Measurements from ENCODE around the gene NFIA. TPM values are rescaled to one million over a fixed set of nuclear protein-coding genes. Genes with fewer than 3 reads are reported as not detected.

NFIA gene
- total RNA-seq, 4 donors from 2014 or later: 32.0 to 160 (median 32.9) TPM

- Histone ChIP-seq H3K9me3 (no peaks in the 10 kb centered on the region), H3K27me3 (no peaks in the 10 kb centered on the region), H3K27ac (no peak overlapping the region), H3K36me3 (no peaks in the 10 kb centered on the region), H3K4me3 (no peak overlapping the region), H3K4me1 (peaks cover 0 to 17% (median 1%) of the 10 kb centered on the region in 4 donors)
- TF ChIP-seq, protein P1, sequence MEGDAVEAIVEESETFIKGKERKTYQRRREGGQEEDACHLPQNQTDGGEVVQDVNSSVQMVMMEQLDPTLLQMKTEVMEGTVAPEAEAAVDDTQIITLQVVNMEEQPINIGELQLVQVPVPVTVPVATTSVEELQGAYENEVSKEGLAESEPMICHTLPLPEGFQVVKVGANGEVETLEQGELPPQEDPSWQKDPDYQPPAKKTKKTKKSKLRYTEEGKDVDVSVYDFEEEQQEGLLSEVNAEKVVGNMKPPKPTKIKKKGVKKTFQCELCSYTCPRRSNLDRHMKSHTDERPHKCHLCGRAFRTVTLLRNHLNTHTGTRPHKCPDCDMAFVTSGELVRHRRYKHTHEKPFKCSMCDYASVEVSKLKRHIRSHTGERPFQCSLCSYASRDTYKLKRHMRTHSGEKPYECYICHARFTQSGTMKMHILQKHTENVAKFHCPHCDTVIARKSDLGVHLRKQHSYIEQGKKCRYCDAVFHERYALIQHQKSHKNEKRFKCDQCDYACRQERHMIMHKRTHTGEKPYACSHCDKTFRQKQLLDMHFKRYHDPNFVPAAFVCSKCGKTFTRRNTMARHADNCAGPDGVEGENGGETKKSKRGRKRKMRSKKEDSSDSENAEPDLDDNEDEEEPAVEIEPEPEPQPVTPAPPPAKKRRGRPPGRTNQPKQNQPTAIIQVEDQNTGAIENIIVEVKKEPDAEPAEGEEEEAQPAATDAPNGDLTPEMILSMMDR (IDR thresholded peaks at IDR 0.05): no peak
- no peak for TF ChIP-seq POLR2A (IDR thresholded peaks at IDR 0.05)
- DNase-seq: no peak
Measured at GRCh38 chr1:61445269-61445825, 363.0 kb downstream of the NFIA start.

DNA sequence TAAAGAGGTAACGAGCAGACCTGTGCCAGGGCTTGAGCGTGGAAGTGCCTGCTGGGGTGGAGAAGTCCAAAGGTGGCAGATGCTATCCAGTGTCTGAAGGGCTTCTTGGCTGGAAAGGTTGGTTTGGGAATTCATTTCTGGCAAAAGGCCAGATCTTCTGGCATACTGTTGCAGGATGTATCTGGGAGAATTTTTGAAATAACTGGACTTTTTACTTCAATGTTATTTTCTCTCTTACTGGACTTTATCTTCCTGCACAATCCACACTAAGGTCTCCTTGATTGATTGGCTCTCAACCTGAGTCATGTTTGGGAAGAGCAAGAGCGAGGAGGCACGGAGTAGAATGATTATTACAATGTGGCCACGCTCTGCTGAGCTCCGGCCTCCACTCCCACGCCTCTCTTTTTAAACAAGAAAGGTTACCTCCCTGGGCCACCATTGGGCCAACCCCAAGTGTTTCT lies 364.2 kb downstream of the NFIA start:
- Histone ChIP-seq H3K4me1 (peaks cover 0 to 24% (median 3%) of the 10 kb centered on the region in 4 donors), H3K36me3 (no peaks in the 10 kb centered on the region), H3K4me3 (no peak overlapping the region), H3K27me3 (no peaks in the 10 kb centered on the region), H3K27ac (no peak overlapping the region), H3K9me3 (no peaks in the 10 kb centered on the region)
- TF ChIP-seq, protein P1 (IDR thresholded peaks at IDR 0.05): no peak
- TF ChIP-seq POLR2A (IDR thresholded peaks at IDR 0.05): no peak
- no peak for DNase-seq

DNA sequence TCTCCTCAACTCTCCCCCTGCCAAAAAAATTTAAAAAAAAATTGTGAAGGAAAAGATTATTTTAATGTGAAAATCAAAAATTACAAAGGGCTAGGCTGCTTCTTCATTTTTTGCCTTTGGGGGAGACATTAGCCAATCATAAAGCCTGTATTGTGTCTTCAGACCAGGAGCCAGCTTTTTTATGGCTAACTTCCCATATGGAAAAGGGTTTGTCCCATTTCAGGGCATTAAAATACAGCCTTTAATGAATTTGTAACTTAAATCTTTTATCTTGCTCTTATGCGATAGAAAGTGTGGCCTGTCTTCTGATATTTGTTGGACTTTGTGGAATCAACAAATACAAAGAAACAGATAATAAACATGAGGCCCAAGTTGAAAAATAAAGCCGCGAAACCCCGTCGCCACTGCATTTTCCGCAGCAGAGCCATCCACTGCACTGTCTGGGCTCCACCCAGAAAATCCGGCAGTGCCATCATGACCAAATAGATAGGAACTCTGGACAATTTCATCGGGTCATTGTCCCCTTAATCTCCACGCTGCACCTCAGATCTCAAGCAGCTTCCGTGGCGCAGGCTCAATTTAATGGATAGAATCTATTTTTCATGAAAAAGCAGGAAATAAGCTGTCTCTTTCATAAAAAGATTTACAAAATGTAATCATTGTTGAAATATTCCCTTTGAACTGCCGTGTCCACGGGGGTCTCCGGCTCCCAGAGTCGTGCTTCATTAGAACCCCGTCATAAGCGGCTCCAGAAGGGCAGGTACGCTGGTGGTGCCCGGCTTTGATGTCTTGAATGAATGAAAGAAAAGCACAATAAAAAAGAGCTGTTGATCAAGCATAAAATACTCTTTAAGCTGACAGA lies 365.0 kb downstream of the NFIA start:
- Histone ChIP-seq H3K4me1 (peaks cover 0 to 26% (median 3%) of the 10 kb centered on the region in 4 donors), H3K9me3 (no peaks in the 10 kb centered on the region), H3K27me3 (no peaks in the 10 kb centered on the region), H3K4me3 (no peak overlapping the region), H3K27ac (peak overlapping the region in 1 of 4 donors; percentile 3), H3K36me3 (no peaks in the 10 kb centered on the region)
- DNase-seq: no peak
- no peak for TF ChIP-seq POLR2A (IDR thresholded peaks at IDR 0.05)
- TF ChIP-seq, protein P1 (IDR thresholded peaks at IDR 0.05): no peak

- Histone ChIP-seq H3K36me3 (no peaks in the 10 kb centered on the region), H3K4me1 (peaks cover 0 to 33% (median 3%) of the 10 kb centered on the region in 4 donors), H3K27ac (peak overlapping the region in 3 of 4 donors; percentile 26 to 56 (median 28))
Measured at GRCh38 chr1:61447968-61448430, 365.6 kb downstream of the NFIA start.

DNA sequence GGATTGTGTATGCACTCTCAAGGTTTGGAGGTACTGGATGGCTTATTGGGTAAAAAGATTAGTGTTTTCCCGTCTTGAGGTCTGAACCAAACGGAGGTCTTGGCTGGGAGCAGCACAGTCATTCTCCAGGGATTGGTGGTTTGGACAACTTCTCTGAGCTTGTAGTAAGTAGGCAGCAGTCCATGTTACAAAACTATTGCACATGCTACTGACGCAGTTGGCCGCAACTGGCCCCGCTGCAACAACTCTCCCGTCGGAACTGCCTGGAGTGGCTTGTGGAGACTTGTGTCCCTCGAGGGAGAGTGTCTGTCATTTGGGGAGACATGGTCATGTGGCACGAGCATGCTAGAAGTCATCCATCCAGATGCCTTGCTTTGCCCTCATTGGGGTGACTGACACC lies 366.6 kb downstream of the NFIA start:
- Histone ChIP-seq H3K4me1 (peaks cover 0 to 40% (median 3%) of the 10 kb centered on the region in 4 donors), H3K36me3 (no peaks in the 10 kb centered on the region), H3K27ac (peak overlapping the region in 3 of 4 donors; percentile 26 to 65 (median 56)), H3K4me3 (no peak overlapping the region), H3K9me3 (no peaks in the 10 kb centered on the region), H3K27me3 (no peaks in the 10 kb centered on the region)
- TF ChIP-seq, protein P1 (IDR thresholded peaks at IDR 0.05): no peak
- TF ChIP-seq POLR2A (IDR thresholded peaks at IDR 0.05): no peak
- peak in 1 of 3 donors; percentile 59 for DNase-seq

More at GRCh38 chr1:61447968-61448430, 365.6 kb downstream of the NFIA start:
- Histone ChIP-seq H3K9me3 (no peaks in the 10 kb centered on the region), H3K4me3 (no peak overlapping the region), H3K27me3 (no peaks in the 10 kb centered on the region)
- no peak for TF ChIP-seq POLR2A (IDR thresholded peaks at IDR 0.05)
- TF ChIP-seq, protein P1 (IDR thresholded peaks at IDR 0.05): no peak
- DNase-seq: no peak

Data from Peyer's patch (tissue), 4 donors.